DLD1 (cell line): Measurements from ENCODE around the gene NOL4L.
"Not testable (repeated sequence)": the region's sequence is repeated elsewhere in the genome, so short reads cannot be mapped to it uniquely, and the experiment has no call there.

Experiments
- in situ Hi-C: cut with HindIII; loops from 2 replicates; pipeline ENCODE4 v1.10.0; 2017; ENCODE audit warnings: low sequenced_read_pairs

NOL4L gene

GRCh38 chr20:32491764-32492151, 93.4 kb downstream of the NOL4L start:
- in situ Hi-C loops: not testable (repeated sequence)

- in situ Hi-C loops: no loop called here
Observed at GRCh38 chr20:32490942-32491763, 94.0 kb downstream of the NOL4L start.

- in situ Hi-C loops: no loop called here
Observed at GRCh38 chr20:32488066-32488838, 96.9 kb downstream of the NOL4L start.

- in situ Hi-C loops: no loop called here
Observed at GRCh38 chr20:32487381-32487780, 97.8 kb downstream of the NOL4L start.

GRCh38 chr20:32485770-32486478, 99.2 kb downstream of the NOL4L start:
- in situ Hi-C loops: no loop called here

GRCh38 chr20:32484958-32485769, 100.0 kb downstream of the NOL4L start:
- in situ Hi-C loops: no loop called here

- in situ Hi-C loops: no loop called here
Observed at GRCh38 chr20:32484225-32484957, 100.7 kb downstream of the NOL4L start.

GRCh38 chr20:32483351-32484224, 101.5 kb downstream of the NOL4L start:
- in situ Hi-C loops: no loop called here

GRCh38 chr20:32482442-32483261, 102.5 kb downstream of the NOL4L start:
- in situ Hi-C loops: no loop called here

- in situ Hi-C loops: no loop called here
Observed at GRCh38 chr20:32482143-32482441, 103.0 kb downstream of the NOL4L start.

- in situ Hi-C loops: no loop called here
Observed at GRCh38 chr20:32481311-32482142, 103.6 kb downstream of the NOL4L start.

- in situ Hi-C loops: no loop called here
Observed at GRCh38 chr20:32480371-32481241, 104.5 kb downstream of the NOL4L start.

- in situ Hi-C loops: no loop called here
Observed at GRCh38 chr20:32479697-32480171, 105.4 kb downstream of the NOL4L start.

GRCh38 chr20:32479012-32479411, 106.1 kb downstream of the NOL4L start:
- in situ Hi-C loops: no loop called here

- in situ Hi-C loops: no loop called here
Observed at GRCh38 chr20:32478576-32478975, 106.6 kb downstream of the NOL4L start.
